ENCODE results near the gene MYO10. TPM values are rescaled to one million over a fixed set of nuclear protein-coding genes. Genes with fewer than 3 reads are reported as not detected.
A peak's percentile ranks its signal among the peaks of the same experiment; 100 is the strongest.

The MYO10 gene
- total RNA-seq, 4 donors from 2014 or later = 21.0 to 29.8 (median 27.3) TPM

DNA sequence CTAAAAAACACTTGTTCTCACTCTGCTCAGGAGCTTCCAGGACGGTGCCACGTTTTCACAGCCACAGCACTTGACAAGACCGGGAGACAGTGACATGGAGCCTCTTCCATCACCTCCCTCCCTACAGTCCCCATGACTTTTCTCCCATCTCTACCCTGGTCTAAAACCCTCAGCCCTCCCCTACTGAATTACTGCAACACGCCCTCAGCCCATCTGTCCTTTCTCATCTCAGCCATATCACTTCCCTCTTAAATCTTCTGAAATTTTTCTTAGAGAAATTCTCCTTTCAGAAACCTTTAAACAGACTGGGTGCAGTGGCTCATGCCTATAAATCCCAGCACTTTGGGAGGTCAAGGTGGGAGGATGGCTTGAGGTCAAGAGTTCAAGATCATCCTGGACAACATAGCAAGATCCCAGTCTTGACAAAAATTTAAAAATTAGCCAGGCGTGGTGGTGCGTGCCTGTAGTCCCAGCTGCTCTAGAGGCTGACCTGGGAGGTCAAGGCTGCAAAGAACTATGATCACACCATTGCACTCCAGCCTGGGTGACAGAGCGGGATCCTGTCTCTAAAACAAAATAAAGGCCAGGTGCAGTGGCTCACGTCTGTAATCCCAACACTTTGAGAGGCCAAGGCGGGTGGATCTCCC is 125.8 kb downstream of the MYO10 start:
- peak overlapping the region in 3 of 4 donors; percentile 4 to 61 (median 55) for H3K27ac ChIP-seq
- intact Hi-C loops (cut with DNase I) = no loop called here
- no peak for DNase-seq
- no peaks in the 10 kb centered on the region for H3K9me3 ChIP-seq
- H3K36me3 ChIP-seq = peaks cover 0 to 4% (median 0%) of the 10 kb centered on the region in 3 donors
- no peak overlapping the region for H3K4me3 ChIP-seq
- no peak for TF ChIP-seq CTCF (IDR thresholded peaks at IDR 0.05)
- no peak for TF ChIP-seq POLR2A (IDR thresholded peaks at IDR 0.05)
- H3K27me3 ChIP-seq = no peaks in the 10 kb centered on the region
- peaks cover 0 to 24% (median 14%) of the 10 kb centered on the region in 3 donors for H3K4me1 ChIP-seq
- 83 to 95% methylated on average over 7 to 8 of the region's 9 CpGs for WGBS, 2 donors

DNA sequence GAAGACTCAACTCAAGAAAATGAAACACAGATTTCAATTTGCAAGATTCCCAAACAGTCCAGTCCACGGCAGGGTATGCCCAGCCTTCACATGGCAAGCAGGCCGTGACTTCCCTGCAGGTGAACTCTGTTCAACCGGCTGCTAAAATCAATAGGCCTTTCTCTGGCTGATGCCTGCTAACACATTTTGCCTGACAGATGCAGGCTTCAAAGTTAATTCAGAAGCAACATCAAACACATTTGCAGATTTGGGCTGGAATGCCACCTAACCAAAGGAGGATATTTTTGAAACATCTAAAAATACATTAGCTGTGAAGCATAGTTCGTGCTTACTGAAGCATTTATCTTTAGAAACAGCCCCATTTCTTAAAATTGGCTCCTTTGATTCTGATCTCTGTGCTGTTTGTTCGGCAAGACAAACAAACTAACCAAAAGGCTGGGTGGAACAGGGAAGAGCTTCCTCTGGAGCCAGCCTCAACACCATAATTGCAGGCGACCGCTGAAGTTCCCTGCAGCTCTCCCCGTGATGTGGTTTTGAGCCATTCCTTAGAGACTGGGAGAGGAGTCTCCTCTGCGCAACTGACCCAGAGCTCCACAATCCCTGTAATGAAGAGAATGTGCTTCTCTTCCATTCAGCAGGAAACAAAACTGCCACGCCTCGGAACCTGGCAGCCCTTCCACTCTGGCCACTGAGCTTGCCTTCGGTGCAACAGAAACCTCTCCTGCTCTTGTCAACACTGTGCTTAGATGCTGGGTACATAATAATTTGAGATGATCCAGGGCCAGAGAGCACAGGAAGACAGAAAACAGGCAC is 126.5 kb downstream of the MYO10 start:
- no peak overlapping the region for H3K4me3 ChIP-seq
- intact Hi-C loops (cut with DNase I) = no loop called here

DNA sequence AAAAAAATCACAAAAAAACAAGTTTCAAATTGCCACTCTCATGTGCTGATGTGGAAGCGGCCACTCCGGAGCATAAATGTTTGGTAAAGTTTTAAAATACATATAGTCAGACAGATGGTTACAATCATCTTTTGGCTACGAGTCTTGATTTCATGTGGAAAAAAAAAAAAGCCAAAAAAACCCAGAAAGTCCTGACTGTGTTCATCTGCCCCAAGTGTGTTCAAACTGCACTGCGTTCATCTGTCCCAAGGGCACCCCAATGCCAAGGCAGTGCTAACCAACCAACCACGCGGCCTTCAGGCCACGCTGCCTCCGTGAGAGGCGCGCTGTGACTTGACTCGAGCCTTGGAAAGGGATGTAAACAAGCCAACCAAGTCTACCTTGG is 127.1 kb downstream of the MYO10 start:
- WGBS, 2 donors = 65 to 71% methylated on average over 6 to 11 of the region's 11 CpGs
- no peak for TF ChIP-seq POLR2A (IDR thresholded peaks at IDR 0.05)
- TF ChIP-seq CTCF (IDR thresholded peaks at IDR 0.05) = no peak
- H3K27ac ChIP-seq = peak overlapping the region in 2 of 4 donors; percentile 55 to 61
- H3K4me3 ChIP-seq = no peak overlapping the region
- H3K36me3 ChIP-seq = no peaks in the 10 kb centered on the region
- intact Hi-C loops (cut with DNase I) = no loop called here
- H3K9me3 ChIP-seq = no peaks in the 10 kb centered on the region
- peaks cover 0 to 24% (median 14%) of the 10 kb centered on the region in 3 donors for H3K4me1 ChIP-seq
- H3K27me3 ChIP-seq = no peaks in the 10 kb centered on the region
- no peak for DNase-seq

More for the DNA sequence above, 126.5 kb downstream of the MYO10 start:
- peak overlapping the region in 3 of 4 donors; percentile 4 to 61 (median 55) for H3K27ac ChIP-seq
- no peaks in the 10 kb centered on the region for H3K27me3 ChIP-seq
- no peaks in the 10 kb centered on the region for H3K9me3 ChIP-seq
- peaks cover 0 to 3% (median 0%) of the 10 kb centered on the region in 3 donors for H3K36me3 ChIP-seq
- 56 to 60% methylated on average over 9 to 12 of the region's 12 CpGs for WGBS, 2 donors
- TF ChIP-seq POLR2A (IDR thresholded peaks at IDR 0.05) = no peak
- no peak for DNase-seq
- H3K4me1 ChIP-seq = peaks cover 0 to 24% (median 14%) of the 10 kb centered on the region in 3 donors

- peaks cover 0 to 24% (median 14%) of the 10 kb centered on the region in 3 donors for H3K4me1 ChIP-seq
- intact Hi-C loops (cut with DNase I) = no loop called here
- DNase-seq = no peak
- no peaks in the 10 kb centered on the region for H3K9me3 ChIP-seq
- no peak overlapping the region for H3K4me3 ChIP-seq
- H3K27ac ChIP-seq = no peak overlapping the region
- H3K36me3 ChIP-seq = no peaks in the 10 kb centered on the region
- no peaks in the 10 kb centered on the region for H3K27me3 ChIP-seq
- WGBS, 2 donors = 74 to 78% methylated on average over 7 of the region's 7 CpGs
- TF ChIP-seq POLR2A (IDR thresholded peaks at IDR 0.05) (no peak), CTCF (IDR thresholded peaks at IDR 0.05) (no peak)
Observed at GRCh38 chr5:16808021-16808420, 128.1 kb downstream of the MYO10 start.

DNA sequence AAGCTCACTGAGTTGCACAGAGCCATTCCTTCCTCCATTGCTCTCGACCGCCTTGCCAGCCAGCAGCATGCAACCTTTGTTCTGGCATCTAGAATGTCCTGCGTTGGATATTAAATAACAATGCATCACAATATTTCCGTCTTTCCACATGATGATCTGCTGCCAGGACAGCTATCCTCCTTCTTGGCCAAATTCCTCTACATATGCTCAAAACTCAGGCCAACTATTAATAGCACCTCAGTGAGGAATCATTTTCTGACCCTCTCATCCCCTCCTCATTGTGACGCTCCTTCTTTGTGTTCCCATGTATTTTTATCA is 128.6 kb downstream of the MYO10 start:
- H3K36me3 ChIP-seq = no peaks in the 10 kb centered on the region
- no peak overlapping the region for H3K4me3 ChIP-seq
- intact Hi-C loops (cut with DNase I) = no loop called here
- H3K27me3 ChIP-seq = no peaks in the 10 kb centered on the region
- WGBS, 2 donors = 70 to 78% methylated on average over 5 of the region's 5 CpGs
- TF ChIP-seq CTCF (IDR thresholded peaks at IDR 0.05) = no peak
- no peak for TF ChIP-seq POLR2A (IDR thresholded peaks at IDR 0.05)
- H3K4me1 ChIP-seq = peaks cover 0 to 23% (median 14%) of the 10 kb centered on the region in 3 donors
- DNase-seq = no peak
- no peak overlapping the region for H3K27ac ChIP-seq
- no peaks in the 10 kb centered on the region for H3K9me3 ChIP-seq
